Lung microvascular endothelial cell (primary cell): ENCODE data around the gene EXOC6B. TPM values are rescaled to one million over a fixed set of nuclear protein-coding genes. Genes with fewer than 3 reads are reported as not detected.

Experiments
- DNase-seq, 2 donors: peaks; one replicate each; pipeline versions ENCODE4 v3.0.0 to v3.0.0-alpha.2; 2010; ENCODE audit warnings: low read depth in 2 of 2
- total RNA-seq: library from RNA; depleted of rRNA; stranded (reverse); fragments of >200 nt; gene quantifications from 2 replicates; pipeline ENCODE4 v1.2.1, GENCODE V29; 2014

Gene EXOC6B
- total RNA-seq, 1 donor from 2014 or later: 16.1 TPM

- DNase-seq: peak; percentile 22 to 38
Measured at GRCh38 chr2:72148837-72149555, 676.8 kb downstream of the EXOC6B start.

- DNase-seq: no peak
Measured at GRCh38 chr2:72148003-72148836, 677.6 kb downstream of the EXOC6B start.

DNA sequence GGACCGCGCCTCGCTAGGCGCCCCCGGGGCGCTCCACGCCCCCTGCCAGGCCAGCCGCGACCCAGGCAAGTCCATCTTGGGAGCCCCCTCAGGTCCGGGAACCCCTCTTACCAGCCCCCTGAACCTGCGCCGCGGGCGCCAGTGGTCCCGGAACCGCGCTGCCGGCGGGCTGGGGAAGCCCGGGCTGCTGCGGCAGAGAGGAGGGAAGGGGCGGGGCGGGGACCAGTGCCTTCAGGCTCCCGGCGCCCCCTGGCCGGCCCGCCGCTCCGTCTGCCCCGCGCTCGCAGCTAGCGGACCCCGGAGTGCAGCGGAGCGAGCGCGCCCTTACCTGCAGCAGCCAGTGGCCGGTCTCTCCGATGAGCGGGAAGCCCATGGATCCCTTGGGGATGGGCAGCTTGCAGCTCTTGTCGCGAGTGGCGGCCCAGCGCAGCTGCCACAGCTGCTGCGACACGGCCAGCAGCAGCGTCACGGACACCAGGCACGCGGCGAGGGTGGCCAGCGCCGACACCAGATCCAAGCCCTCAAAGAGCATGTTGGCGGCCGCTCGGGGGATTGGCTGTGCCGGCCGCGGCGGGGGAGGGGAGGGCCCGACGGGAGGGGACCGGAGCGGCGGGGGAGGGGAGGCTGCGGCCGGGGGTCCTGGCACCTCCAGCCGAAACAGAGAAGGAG, 678.4 kb downstream of the EXOC6B start, which contains the start of gene CYP26B1:
Gene CYP26B1 (minus strand): TSS at position 560 of the 669 bp plus-strand sequence. CDS start 28 bp downstream, at position 532.
- no peak for DNase-seq

DNA sequence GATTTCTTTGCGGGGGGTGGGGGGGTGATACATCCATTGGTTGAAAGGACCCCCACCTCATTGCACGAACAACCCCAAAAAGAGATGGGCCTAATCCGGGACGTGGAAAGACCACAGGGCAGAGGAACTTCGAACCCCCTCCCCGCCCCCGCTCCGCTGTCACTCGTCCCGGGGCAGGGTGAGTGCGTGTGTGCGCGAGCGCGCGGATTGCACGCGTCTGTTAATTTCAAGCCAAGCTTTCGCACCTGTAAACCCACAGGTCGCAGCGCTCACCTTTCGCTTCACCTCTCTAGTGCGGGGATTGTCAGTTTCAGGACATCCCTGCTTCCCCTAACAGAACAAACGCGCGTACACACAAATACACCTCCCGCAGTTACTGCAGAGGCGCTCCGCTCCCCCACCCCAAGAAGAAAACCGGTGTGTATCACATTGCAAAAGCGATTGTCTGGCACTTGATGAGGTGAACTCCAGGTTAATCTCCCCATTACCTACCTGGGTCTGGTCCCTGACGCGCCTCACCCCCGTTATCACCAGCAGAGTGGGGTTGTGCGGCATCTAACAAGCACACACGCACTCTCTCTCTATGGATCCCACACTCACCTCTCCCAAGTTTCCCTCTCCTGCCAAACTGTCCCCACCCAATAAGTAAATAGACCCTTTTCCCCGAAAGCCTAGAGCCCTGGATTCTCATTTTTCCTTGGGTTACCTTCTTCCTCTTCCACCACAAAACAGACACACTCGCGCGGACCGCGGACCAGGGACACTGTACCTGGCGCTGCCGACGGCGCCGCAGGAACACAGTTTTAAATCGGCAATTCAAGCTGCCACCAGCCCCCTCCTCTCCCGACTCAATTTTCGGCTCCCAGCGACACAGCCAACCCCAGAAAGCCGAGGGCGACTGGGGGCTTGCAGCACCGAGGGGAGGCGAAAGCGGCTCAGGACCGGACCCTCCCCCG, 679.2 kb downstream of the EXOC6B start:
- DNase-seq: no peak

- no peak for DNase-seq
Measured at GRCh38 chr2:72145658-72146329, 680.0 kb downstream of the EXOC6B start.

GRCh38 chr2:72145289-72145657, 680.6 kb downstream of the EXOC6B start:
- no peak for DNase-seq

DNA sequence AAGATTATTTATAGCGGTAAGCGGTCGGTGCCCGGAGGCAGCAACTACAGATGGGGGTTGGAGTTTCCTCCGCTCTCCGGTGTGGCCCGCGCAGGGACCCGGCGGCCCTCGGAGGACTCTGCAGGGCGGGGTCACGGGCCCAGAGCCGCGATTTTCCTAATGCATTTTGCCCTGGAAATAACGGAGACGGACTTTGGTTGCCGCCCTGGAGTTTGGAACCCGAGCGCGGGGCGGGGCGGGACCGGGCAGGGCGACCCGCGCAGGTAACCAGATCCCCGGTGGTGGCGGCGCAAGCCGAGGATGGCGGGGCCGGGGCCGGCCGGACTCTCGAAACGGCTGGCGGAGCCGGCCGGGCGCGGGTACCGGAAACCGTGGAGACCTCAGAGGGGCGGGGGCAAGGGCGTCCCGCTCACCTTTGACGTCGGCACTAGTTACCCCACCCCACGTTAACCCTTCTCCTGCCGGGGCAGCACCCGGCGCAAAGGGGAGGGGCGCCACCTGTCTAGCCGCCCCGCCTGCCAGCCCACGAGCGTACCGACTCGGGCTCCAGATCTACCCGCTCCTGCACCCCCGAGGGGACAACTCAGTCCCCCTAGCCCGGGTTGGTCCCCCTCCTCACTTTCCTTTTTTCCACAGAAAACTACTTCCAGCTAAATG, 681.1 kb downstream of the EXOC6B start:
- DNase-seq: no peak

- no peak for DNase-seq
Measured at GRCh38 chr2:72144274-72144631, 681.6 kb downstream of the EXOC6B start.

GRCh38 chr2:72143441-72144273, 682.2 kb downstream of the EXOC6B start:
- DNase-seq: no peak

DNA sequence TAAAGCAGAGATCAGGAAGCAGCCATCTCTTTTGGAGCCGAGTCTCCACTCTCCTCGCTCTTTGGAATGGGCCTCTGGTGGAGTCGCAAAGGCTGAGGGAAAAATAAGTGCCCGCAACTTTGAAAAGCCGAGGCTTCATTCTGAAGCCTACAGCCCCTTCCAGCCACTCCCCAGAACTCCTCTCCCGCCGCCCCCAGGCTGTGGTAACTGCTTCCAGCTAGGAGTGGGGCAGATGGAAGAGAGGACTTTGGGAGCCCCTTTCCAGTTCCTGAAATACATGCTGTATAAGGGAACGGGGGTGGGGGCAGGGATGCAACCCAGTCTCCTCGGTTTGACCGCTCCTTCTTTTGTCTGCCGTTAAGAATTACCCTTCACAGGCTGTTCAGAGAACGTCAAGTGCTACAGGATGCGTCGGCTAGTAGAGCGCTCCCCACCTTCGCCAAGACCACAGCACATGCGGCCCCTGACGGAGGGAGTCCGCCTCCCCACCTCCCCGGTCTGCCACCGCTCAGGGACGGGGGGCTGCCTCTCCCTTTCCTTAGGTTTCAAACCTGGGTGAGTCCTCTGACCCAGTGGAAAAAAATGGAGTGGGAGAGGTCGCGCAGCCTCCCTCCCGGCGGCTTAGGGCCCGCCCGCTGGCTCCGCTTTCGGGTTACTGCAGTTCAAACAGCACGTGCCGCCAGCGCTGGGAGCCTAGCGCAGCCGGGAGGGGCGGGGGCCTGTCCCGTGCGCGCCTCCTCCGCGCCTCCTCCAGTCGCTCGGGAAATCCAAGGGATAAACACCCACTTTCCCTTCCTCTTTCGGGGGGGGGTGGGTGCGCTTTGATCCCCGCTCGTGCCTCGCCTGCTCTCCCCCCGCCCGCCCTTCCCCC, 683.0 kb downstream of the EXOC6B start:
- DNase-seq: peak in 1 of 2 donors; percentile 68

- no peak for DNase-seq
Measured at GRCh38 chr2:72141881-72142451, 683.9 kb downstream of the EXOC6B start.

DNA sequence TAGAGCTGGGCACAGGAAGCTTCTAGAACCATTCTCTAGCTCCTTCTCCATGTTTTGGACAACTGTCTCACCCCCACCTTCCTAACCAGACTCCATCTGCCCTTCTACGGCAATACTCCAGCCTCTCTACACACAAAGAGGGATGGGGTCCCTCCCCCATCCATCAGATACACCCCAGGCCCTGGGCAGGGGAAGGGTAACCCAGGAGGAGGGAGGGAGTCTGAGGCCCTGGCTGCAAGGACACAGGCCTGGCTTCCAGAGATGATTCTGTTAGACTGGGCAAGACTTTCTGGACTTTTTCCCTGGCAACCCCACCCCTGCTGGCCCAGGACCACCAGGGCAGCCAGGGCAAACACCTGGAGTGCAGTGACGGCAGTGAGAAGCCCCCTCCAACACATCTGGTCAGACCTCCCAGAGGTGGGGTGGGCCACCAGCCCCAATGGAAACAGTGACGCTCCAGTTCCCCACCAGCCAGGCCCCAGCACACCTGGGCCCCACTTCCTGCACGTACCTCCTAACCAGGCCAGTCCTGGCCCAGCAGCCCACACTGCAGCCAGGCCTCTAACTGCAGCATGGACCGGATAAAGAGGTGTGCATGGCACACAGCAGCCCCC, 684.7 kb downstream of the EXOC6B start:
- DNase-seq: no peak

- DNase-seq: no peak
Measured at GRCh38 chr2:72140621-72140960, 685.2 kb downstream of the EXOC6B start.

DNA sequence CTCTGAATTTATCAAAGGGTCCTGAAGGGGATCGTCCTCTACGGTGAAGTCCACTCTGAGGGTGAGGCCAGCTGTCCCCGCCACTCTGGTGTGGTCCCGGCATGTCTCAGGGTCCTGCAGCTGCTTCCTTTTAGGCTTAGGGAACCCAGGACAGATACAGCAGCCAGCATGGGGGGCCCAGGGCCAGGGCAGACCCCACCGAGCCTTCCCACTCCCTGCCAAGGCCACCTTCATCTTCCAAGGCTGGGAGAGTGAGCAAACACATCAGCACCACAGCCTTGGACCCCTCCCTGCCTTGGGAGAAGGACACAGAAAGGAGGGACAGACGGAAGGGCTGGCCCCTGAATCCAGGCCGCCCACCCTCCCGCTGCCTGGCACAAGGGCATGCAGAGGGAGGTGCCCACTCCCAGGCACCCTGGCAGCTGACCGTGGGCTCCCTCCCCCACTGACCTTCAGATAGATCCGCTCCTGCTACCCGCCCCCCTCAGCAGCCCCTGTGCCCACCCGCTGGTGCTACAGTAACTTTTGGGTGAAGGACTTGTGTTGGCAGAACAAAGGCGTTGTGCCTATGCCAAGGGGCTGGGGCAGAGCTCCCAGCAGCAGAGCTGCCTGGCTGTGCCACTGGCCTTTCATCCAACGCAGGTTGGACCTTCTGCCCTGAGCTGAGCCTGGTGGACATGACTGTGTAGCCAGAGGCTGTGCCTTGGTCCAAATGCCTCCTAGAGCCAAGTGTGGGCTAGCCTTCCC, 685.8 kb downstream of the EXOC6B start:
- no peak for DNase-seq

GRCh38 chr2:72139471-72139873, 686.4 kb downstream of the EXOC6B start:
- DNase-seq: no peak

- no peak for DNase-seq
Measured at GRCh38 chr2:72138921-72139381, 686.9 kb downstream of the EXOC6B start.
